CD14-positive monocyte (primary cell): ENCODE results near the gene MPRIP. TPM values are rescaled to one million over a fixed set of nuclear protein-coding genes. Genes with fewer than 3 reads are reported as not detected.

Experiments used
- DNase-seq, 3 donors: peaks; one replicate each; pipeline ENCODE4 v3.0.0-alpha.2; 2011 to 2022
- H2AFZ ChIP-seq: 2 replicates; pipeline ENCODE4 v1.6.0; 2012; ENCODE audit warnings: mild to moderate bottlenecking, low read depth, low read length, inconsistent platforms; ENCODE audit not compliant: insufficient read depth, poor library complexity, severe bottlenecking
- H3K27ac ChIP-seq, 2 donors: 1 replicate in 1 of 2; 2 replicates in 1 of 2; pipeline ENCODE4 v1.5.1; 2012 to 2013; ENCODE audit warnings: low read length in 2 of 2, control low read depth in 1 of 2, inconsistent platforms in 1 of 2, low read depth in 1 of 2, mild to moderate bottlenecking in 1 of 2
- H3K27me3 ChIP-seq, 2 donors: one replicate each; pipeline versions ENCODE4 v1.6.0 to v1.6.1; 2011 to 2013; ENCODE audit warnings: low read length in 2 of 2; ENCODE audit not compliant: control insufficient read depth in 2 of 2, insufficient read depth in 2 of 2
- H3K36me3 ChIP-seq, 2 donors: replicated peaks in 1 of 2; 1 replicate in 1 of 2; 2 replicates in 1 of 2; pipeline versions ENCODE4 v1.5.1 to v1.6.1; 2012 to 2013; ENCODE audit warnings: low read length in 2 of 2, control low read depth in 1 of 2, inconsistent platforms in 1 of 2, mild to moderate bottlenecking in 1 of 2; ENCODE audit not compliant: insufficient read depth in 2 of 2, control insufficient read depth in 1 of 2
- H3K4me1 ChIP-seq, 2 donors: 1 replicate in 1 of 2; 2 replicates in 1 of 2; pipeline versions ENCODE4 v1.5.1 to v1.6.1; 2012 to 2013; ENCODE audit warnings: low read length in 2 of 2, control low read depth in 1 of 2, inconsistent platforms in 1 of 2, mild to moderate bottlenecking in 1 of 2, moderate library complexity in 1 of 2; ENCODE audit not compliant: insufficient read depth in 2 of 2, control insufficient read depth in 1 of 2
- H3K4me2 ChIP-seq: replicated peaks from 2 replicates; pipeline ENCODE3; 2012; ENCODE audit warnings: low read length, moderate library complexity, mild to moderate bottlenecking; ENCODE audit not compliant: poor library complexity, severe bottlenecking; ENCODE audit errors: extremely low read depth
- H3K4me3 ChIP-seq, 3 experiments: fragments of 200-600 bp in 1 of 3; sonication (generic) in 1 of 3; replicated peaks in 1 of 3; 1 replicate in 2 of 3; 2 replicates in 1 of 3; pipeline ENCODE4 v1.5.1; 2011 to 2013; ENCODE audit warnings: low read length in 3 of 3, mild to moderate bottlenecking in 3 of 3, control low read depth in 2 of 3, low read depth in 2 of 3, inconsistent platforms in 1 of 3, moderate library complexity in 1 of 3
- H3K79me2 ChIP-seq: 2 replicates; pipeline ENCODE4 v1.6.0; 2012; ENCODE audit warnings: mild to moderate bottlenecking, control low read depth, inconsistent platforms, low read length, moderate library complexity; ENCODE audit not compliant: insufficient read depth
- H3K9ac ChIP-seq: 2 replicates; pipeline ENCODE4 v1.6.0; 2017; ENCODE audit warnings: low read length, mild to moderate bottlenecking; ENCODE audit not compliant: insufficient read depth, poor library complexity, severe bottlenecking
- H3K9me3 ChIP-seq, 2 donors: replicated peaks in 1 of 2; 1 replicate in 1 of 2; 2 replicates in 1 of 2; pipeline versions ENCODE4 v1.5.1 to v1.6.1; 2012 to 2013; ENCODE audit warnings: low read length in 2 of 2, control low read depth in 1 of 2; ENCODE audit not compliant: control insufficient read depth in 1 of 2, insufficient read depth in 1 of 2
- H4K20me1 ChIP-seq: 2 replicates; pipeline ENCODE4 v1.6.0; 2012; ENCODE audit warnings: mild to moderate bottlenecking, low read length, control low read depth, moderate library complexity; ENCODE audit not compliant: insufficient read depth
- H3K27ac Mint-ChIP-seq, 7 donors: one replicate each; pipeline ENCODE4 v1.8.0; 2020; ENCODE audit warnings: mild to moderate bottlenecking in 7 of 7, mixed read lengths in 7 of 7, moderate library complexity in 6 of 7, inconsistent platforms in 2 of 7
- H3K27me3 Mint-ChIP-seq, 3 donors: one replicate each; pipeline ENCODE4 v1.8.0; 2021 to 2022; ENCODE audit warnings: low read depth in 3 of 3, mild to moderate bottlenecking in 3 of 3, mixed read lengths in 3 of 3, moderate library complexity in 3 of 3, inconsistent platforms in 1 of 3
- H3K36me3 Mint-ChIP-seq, 2 donors: one replicate each; pipeline ENCODE4 v1.8.0; 2020; ENCODE audit warnings: mixed read lengths in 2 of 2, inconsistent platforms in 1 of 2, mild to moderate bottlenecking in 1 of 2
- H3K4me1 Mint-ChIP-seq: one replicate; pipeline ENCODE4 v1.8.0; 2020; ENCODE audit warnings: mild to moderate bottlenecking, mixed read lengths
- H3K4me3 Mint-ChIP-seq, 2 donors: one replicate each; pipeline ENCODE4 v1.8.0; 2020; ENCODE audit warnings: mild to moderate bottlenecking in 2 of 2, mixed read lengths in 2 of 2, moderate library complexity in 1 of 2
- H3K9me3 Mint-ChIP-seq, 7 donors: one replicate each; pipeline ENCODE4 v1.8.0; 2020 to 2022; ENCODE audit warnings: mixed read lengths in 7 of 7, mild to moderate bottlenecking in 6 of 7, moderate library complexity in 6 of 7, inconsistent platforms in 2 of 7
- WGBS: methylation state at CpG from one replicate; pipeline ENCODE4 v1.1.5; 2013; ENCODE audit warnings: missing lambda C conversion rate; ENCODE audit not compliant: insufficient coverage; 5-methylcytosine and 5-hydroxymethylcytosine counted together
- intact Hi-C, 2 donors: fragments of 100-400 bp; cut with micrococcal nuclease; formaldehyde crosslinking; loops; one replicate each; pipeline versions ENCODE4 v1.15.0 to v1.15.1; 2023
- polyA plus RNA-seq, 3 donors: library from polyadenylated mRNA; depleted of rRNA in 1 of 3; unstranded in 2 of 3; stranded (reverse) in 1 of 3; fragments of 300-500 nt in 2 of 3; fragments of >200 nt in 1 of 3; fragmentation: Illumina TruSeq in 2 of 3; gene quantifications; 1 replicate in 2 of 3; 2 replicates in 1 of 3; pipeline ENCODE4 v1.2.3, GENCODE V29; 2012 to 2021
- TF ChIP-seq, protein P1 (sequence below): fragments of 200-600 bp; IDR thresholded peaks from one replicate; pipeline ENCODE4 v1.8.0; 2022; ENCODE audit warnings: antibody characterized with exemption, mild to moderate bottlenecking

Gene MPRIP
- polyA plus RNA-seq, 3 donors: 2.0 to 48.7 (median 2.5) TPM

DNA sequence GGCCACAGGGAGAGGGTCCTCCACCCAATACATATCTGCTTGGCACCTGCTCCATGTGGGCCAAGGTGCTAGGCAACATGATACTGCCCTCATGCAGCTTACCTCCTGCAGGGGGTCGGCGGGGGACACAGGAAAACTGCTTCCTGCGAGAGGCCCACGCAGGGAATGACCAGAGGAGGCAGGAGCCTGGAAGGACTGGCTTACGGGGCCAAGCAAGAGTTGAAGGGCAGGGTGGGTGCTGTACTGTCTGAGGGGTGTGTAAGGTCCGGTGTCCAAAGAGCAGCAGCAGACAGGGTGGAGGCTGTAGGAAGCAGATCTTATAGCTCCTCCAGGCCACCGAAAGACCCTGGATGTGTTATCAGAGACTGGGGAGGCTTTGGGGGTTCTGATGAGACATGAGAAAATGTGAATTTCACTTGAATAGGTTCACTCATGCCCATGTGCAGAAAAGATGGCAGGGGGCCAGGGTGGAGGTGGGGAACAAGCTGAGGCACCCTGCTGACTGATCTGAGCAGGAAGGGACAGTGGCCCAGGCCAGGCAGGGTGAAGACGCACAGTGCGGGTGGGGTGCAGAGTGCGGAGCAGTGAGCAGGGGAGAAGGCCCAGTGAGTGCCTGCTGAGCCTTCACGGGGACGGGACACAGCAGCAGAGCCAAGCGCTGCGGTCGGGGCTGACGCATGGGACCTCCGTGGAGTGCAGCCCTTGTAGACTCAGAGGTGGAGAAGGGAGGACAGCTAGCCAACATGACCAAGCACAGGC is 186.4 kb downstream of the MPRIP start:
- Histone ChIP-seq H4K20me1 (peaks cover 86% of the 10 kb centered on the region), H2AFZ (no peak overlapping the region), H3K27me3 (no peaks in the 10 kb centered on the region), H3K4me3 (no peak overlapping the region), H3K4me1 (no peaks in the 10 kb centered on the region), H3K9ac (no peak overlapping the region), H3K4me2 (no peak overlapping the region), H3K27ac (no peak overlapping the region), H3K36me3 (peaks cover 91 to 94% of the 10 kb centered on the region in 2 donors), H3K79me2 (peaks cover 21% of the 10 kb centered on the region), H3K9me3 (no peaks in the 10 kb centered on the region)
- intact Hi-C loops: loop anchor here in 1 of 2 donors (5.0 kb wide), 1 partner anchor 34 kb away; no protein-coding TSS in a partner anchor
- 97% methylated on average over 12 of the region's 17 CpGs for WGBS
- Mint-ChIP-seq H3K36me3 (peaks cover 87 to 96% of the 10 kb centered on the region in 2 donors), H3K4me3 (no peak overlapping the region), H3K9me3 (no peaks in the 10 kb centered on the region), H3K4me1 (no peaks in the 10 kb centered on the region), H3K27ac (peak overlapping the region in 1 of 7 donors; percentile 21), H3K27me3 (no peaks in the 10 kb centered on the region)
- DNase-seq: no peak
- TF ChIP-seq, protein P1, sequence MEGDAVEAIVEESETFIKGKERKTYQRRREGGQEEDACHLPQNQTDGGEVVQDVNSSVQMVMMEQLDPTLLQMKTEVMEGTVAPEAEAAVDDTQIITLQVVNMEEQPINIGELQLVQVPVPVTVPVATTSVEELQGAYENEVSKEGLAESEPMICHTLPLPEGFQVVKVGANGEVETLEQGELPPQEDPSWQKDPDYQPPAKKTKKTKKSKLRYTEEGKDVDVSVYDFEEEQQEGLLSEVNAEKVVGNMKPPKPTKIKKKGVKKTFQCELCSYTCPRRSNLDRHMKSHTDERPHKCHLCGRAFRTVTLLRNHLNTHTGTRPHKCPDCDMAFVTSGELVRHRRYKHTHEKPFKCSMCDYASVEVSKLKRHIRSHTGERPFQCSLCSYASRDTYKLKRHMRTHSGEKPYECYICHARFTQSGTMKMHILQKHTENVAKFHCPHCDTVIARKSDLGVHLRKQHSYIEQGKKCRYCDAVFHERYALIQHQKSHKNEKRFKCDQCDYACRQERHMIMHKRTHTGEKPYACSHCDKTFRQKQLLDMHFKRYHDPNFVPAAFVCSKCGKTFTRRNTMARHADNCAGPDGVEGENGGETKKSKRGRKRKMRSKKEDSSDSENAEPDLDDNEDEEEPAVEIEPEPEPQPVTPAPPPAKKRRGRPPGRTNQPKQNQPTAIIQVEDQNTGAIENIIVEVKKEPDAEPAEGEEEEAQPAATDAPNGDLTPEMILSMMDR: no peak

DNA sequence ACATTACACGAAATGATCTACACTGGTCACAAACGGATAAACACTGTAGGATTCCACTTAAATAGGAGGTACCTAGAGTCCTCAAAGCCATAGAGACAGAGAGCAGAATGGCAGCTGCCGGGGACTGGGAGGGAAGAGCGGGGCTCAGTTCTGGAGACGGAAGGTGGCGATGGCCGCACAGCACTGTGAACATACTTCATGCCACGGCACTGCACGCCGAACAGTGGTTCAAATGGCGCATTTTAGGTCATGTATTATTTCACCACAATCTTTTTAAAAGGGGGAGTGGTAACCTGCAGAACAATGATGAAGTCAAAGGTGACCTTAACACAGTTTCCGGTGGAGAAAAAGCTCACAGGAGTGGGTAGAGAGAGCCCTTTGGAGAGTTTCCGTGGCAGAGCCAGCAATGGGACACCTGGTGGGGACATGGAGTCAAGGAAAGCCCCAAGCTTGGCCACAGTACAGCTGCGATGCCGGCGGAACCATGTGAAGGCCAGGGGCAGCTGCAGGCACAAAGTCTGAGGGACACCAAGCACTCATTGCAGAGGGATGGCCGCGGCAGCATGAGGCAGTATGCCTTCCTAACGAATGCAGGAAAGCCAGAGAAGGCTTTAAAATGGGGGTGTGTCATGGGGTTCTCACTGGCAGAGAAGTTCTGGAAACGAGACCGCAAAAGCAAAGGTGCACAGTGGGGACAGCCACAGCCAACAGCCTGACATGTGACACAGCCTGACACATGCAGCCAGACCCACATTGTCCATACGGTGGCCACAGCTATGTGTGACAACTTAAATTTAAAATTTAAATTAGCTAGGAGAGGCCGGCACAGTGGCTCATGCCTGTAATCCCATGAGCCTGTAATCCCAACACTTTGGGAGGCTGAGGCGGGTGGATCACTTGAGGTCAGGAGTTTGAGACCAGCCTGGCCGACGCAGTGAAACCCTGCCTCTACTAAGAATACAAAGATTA is 187.4 kb downstream of the MPRIP start:
- no peaks in the 10 kb centered on the region for H3K9me3 ChIP-seq
- H3K4me1 ChIP-seq: no peaks in the 10 kb centered on the region
- no peak overlapping the region for H3K4me3 Mint-ChIP-seq
- H3K36me3 ChIP-seq: peaks cover 81 to 84% of the 10 kb centered on the region in 2 donors
- no peak overlapping the region for H3K4me2 ChIP-seq
- DNase-seq: no peak
- intact Hi-C loops: loop anchor here in 1 of 2 donors (5.0 to 10.0 kb wide), 2 partner anchors 33 to 185 kb away; partner anchors contain the start of gene MPRIP
- WGBS: 90% methylated on average over 13 of the region's 26 CpGs
- no peak overlapping the region for H3K27ac ChIP-seq
- H3K9ac ChIP-seq: no peak overlapping the region
- peaks cover 31% of the 10 kb centered on the region for H3K79me2 ChIP-seq
- TF ChIP-seq, protein P1: no peak
- peak overlapping the region in 1 of 7 donors; percentile 17 for H3K27ac Mint-ChIP-seq
- H2AFZ ChIP-seq: no peak overlapping the region
- H3K9me3 Mint-ChIP-seq: no peaks in the 10 kb centered on the region
- H3K4me1 Mint-ChIP-seq: no peaks in the 10 kb centered on the region
- peaks cover 77 to 86% of the 10 kb centered on the region in 2 donors for H3K36me3 Mint-ChIP-seq
- no peak overlapping the region for H3K4me3 ChIP-seq
- peaks cover 87% of the 10 kb centered on the region for H4K20me1 ChIP-seq
- H3K27me3 Mint-ChIP-seq: no peaks in the 10 kb centered on the region
- H3K27me3 ChIP-seq: no peaks in the 10 kb centered on the region
